ENCODE data around the gene EEF1AKMT3. TPM values are rescaled to one million over a fixed set of nuclear protein-coding genes. Genes with fewer than 3 reads are reported as not detected.

The EEF1AKMT3 gene
- total and polyA plus RNA-seq, 7 donors, result 1.6 to 11.9 (median 9.0) TPM

DNA sequence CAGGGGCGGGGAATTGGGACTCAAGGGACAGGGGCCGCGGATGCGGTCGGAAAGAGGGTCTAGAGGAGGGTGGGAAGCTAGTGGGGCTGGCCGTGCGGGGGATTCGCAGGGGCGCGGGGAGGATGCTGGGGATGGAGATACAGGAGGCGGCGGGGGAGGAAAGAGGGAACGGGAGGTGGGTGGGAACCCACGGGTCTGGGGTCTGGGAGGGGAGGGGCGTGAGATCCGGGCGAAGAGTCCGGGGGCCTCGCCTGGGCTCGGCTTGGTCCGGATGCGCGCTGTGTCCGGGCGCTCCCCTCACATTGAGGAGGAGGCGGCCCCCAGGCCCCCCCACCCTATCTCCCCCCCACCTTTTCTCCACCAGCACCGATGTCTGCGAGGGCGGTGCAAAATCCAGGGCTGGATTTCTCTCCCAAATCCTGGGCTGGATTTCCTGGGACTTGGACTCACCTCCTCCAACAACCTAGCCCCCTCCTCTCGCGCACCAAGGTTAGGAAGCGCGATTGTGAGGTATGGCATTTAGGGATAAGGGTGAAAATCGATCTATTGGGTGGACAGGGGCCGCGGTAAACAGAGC, 33.7 kb upstream of the EEF1AKMT3 start, which contains the start of gene AGAP2:
TSS of gene AGAP2 (minus strand) at position 82 of the 577 bp plus-strand sequence. CDS start 496 bp downstream, outside the sequence.
- intact Hi-C loops (cut with DNase I), result no loop called here
- peak within 1 kb of the TSS in 1 of 4 donors; percentile 38 for H3K27ac ChIP-seq
- H3K9me3 ChIP-seq, result no peaks in the 10 kb centered on the region
- no peaks in the 10 kb centered on the region for H3K36me3 ChIP-seq
- peak within 1 kb of the TSS in 3 of 4 donors; percentile 20 to 43 (median 41) for H3K4me3 ChIP-seq
- H3K4me1 ChIP-seq, result peaks cover 0 to 39% (median 38%) of the 10 kb centered on the region in 4 donors
- WGBS, 2 donors, result 24 to 43% methylated on average over 36 of the region's 36 CpGs
- DNase-seq, result no peak
- TF ChIP-seq EP300 (IDR thresholded peaks at IDR 0.05) (no peak), POLR2A (IDR thresholded peaks at IDR 0.05) (no peak), CTCF (IDR thresholded peaks at IDR 0.05) (no peak), POLR2AphosphoS5 (IDR thresholded peaks at IDR 0.05) (no peak)
- peaks cover 47 to 75% (median 51%) of the 10 kb centered on the region in 3 donors for H3K27me3 ChIP-seq

GRCh38 chr12:57739387-57739786, 33.0 kb upstream of the EEF1AKMT3 start:
- H3K36me3 ChIP-seq, result no peaks in the 10 kb centered on the region
- DNase-seq, result no peak
- no peak overlapping the region for H3K27ac ChIP-seq
- no peak for TF ChIP-seq POLR2AphosphoS5 (IDR thresholded peaks at IDR 0.05)
- TF ChIP-seq CTCF (IDR thresholded peaks at IDR 0.05), result no peak
- no peak for TF ChIP-seq POLR2A (IDR thresholded peaks at IDR 0.05)
- no peak for TF ChIP-seq EP300 (IDR thresholded peaks at IDR 0.05)
- peaks cover 0 to 44% (median 42%) of the 10 kb centered on the region in 4 donors for H3K4me1 ChIP-seq
- H3K4me3 ChIP-seq, result no peak overlapping the region
- intact Hi-C loops (cut with DNase I), result no loop called here
- no peaks in the 10 kb centered on the region for H3K9me3 ChIP-seq
- WGBS, 2 donors, result 21 to 59% methylated on average over 7 of the region's 7 CpGs
- peaks cover 42 to 69% (median 44%) of the 10 kb centered on the region in 3 donors for H3K27me3 ChIP-seq

GRCh38 chr12:57739914-57740538, 32.4 kb upstream of the EEF1AKMT3 start:
- H3K27me3 ChIP-seq, result peaks cover 38 to 62% (median 43%) of the 10 kb centered on the region in 3 donors

GRCh38 chr12:57740656-57741412, 31.6 kb upstream of the EEF1AKMT3 start:
- intact Hi-C loops (cut with DNase I), result no loop called here
- H3K27ac ChIP-seq, result no peak overlapping the region
- TF ChIP-seq POLR2A (IDR thresholded peaks at IDR 0.05) (no peak), CTCF (IDR thresholded peaks at IDR 0.05) (no peak), EP300 (IDR thresholded peaks at IDR 0.05) (no peak), POLR2AphosphoS5 (IDR thresholded peaks at IDR 0.05) (no peak)
- peaks cover 33 to 54% (median 35%) of the 10 kb centered on the region in 3 donors for H3K27me3 ChIP-seq
- H3K36me3 ChIP-seq, result no peaks in the 10 kb centered on the region
- H3K4me1 ChIP-seq, result peaks cover 0 to 49% (median 42%) of the 10 kb centered on the region in 4 donors
- no peak overlapping the region for H3K4me3 ChIP-seq
- no peak for DNase-seq
- 42 to 71% methylated on average over 5 of the region's 5 CpGs for WGBS, 2 donors
- no peaks in the 10 kb centered on the region for H3K9me3 ChIP-seq

More at GRCh38 chr12:57739914-57740538, 32.4 kb upstream of the EEF1AKMT3 start:
- H3K4me1 ChIP-seq, result peaks cover 0 to 45% (median 42%) of the 10 kb centered on the region in 4 donors
- 33 to 53% methylated on average over 10 of the region's 10 CpGs for WGBS, 2 donors
- H3K36me3 ChIP-seq, result no peaks in the 10 kb centered on the region
- no peak overlapping the region for H3K4me3 ChIP-seq
- DNase-seq, result no peak
- TF ChIP-seq POLR2A (IDR thresholded peaks at IDR 0.05) (no peak), EP300 (IDR thresholded peaks at IDR 0.05) (no peak), POLR2AphosphoS5 (IDR thresholded peaks at IDR 0.05) (no peak), CTCF (IDR thresholded peaks at IDR 0.05) (no peak)
- no peaks in the 10 kb centered on the region for H3K9me3 ChIP-seq
- intact Hi-C loops (cut with DNase I), result no loop called here
- H3K27ac ChIP-seq, result no peak overlapping the region

Data from sigmoid colon (tissue), 7 donors.